SK-N-SH (cell line): ENCODE results near the gene CCDC81. TPM values are rescaled to one million over a fixed set of nuclear protein-coding genes. Genes with fewer than 3 reads are reported as not detected.

Source experiments
- CTCF ChIA-PET: fragments of 300-600, 350-600 bp; formaldehyde crosslinking; extraction: SDS; loops from one replicate; lab custom pipeline; 2021; lab: Yijun Ruan, JAX
- POLR2A ChIA-PET: fragments of 350-600 bp; sonication (Branson Sonifier 250); formaldehyde crosslinking; extraction: SDS; loops from one replicate; lab custom pipeline; 2020; ENCODE audit warnings: antibody characterized with exemption, inconsistent platforms; lab: Yijun Ruan, JAX
- DNase-seq: peaks from one replicate; pipeline ENCODE4 v3.0.0; 2012
- H2AFZ ChIP-seq: fragments of 200-600 bp; sonication (generic); 2 replicates; pipeline ENCODE4 v1.8.1; 2016; ENCODE audit warnings: antibody characterized with exemption, mild to moderate bottlenecking, low read depth
- H3F3A ChIP-seq: fragments of 200-600 bp; sonication (generic); replicated peaks from 2 replicates; pipeline ENCODE3; 2016; ENCODE audit warnings: antibody characterized with exemption, mild to moderate bottlenecking; ENCODE audit not compliant: insufficient read depth
- H3K27ac ChIP-seq, 2 experiments: fragments of 200-500 bp in 1 of 2; fragments of 200-600 bp in 1 of 2; sonication (Bioruptor generic) in 1 of 2; sonication (generic), shearing (Covaris generic) in 1 of 2; 2 replicates each; pipeline versions ENCODE4 v1.5.1 to v1.6.1; 2014 to 2016; ENCODE audit warnings: low read depth in 2 of 2, inconsistent platforms in 1 of 2, low read length in 1 of 2, mild to moderate bottlenecking in 1 of 2, mixed read lengths in 1 of 2
- H3K27me3 ChIP-seq: fragments of 200-600 bp; sonication (generic), shearing (Covaris generic); 2 replicates; pipeline ENCODE4 v1.6.1; 2016; ENCODE audit warnings: mixed run types; ENCODE audit not compliant: insufficient read depth
- H3K36me3 ChIP-seq, 2 experiments: fragments of 200-500 bp in 1 of 2; fragments of 200-600 bp in 1 of 2; sonication (Bioruptor generic) in 1 of 2; sonication (generic) in 1 of 2; replicated peaks in 1 of 2; 2 replicates each; pipeline versions ENCODE3 to v1.5.1; 2014 to 2016; ENCODE audit warnings: low read length in 1 of 2, mild to moderate bottlenecking in 1 of 2; ENCODE audit not compliant: insufficient read depth in 2 of 2, control insufficient read depth in 1 of 2
- H3K4me1 ChIP-seq, 2 experiments: fragments of 200-500 bp in 1 of 2; fragments of 200-600 bp in 1 of 2; sonication (Bioruptor generic) in 1 of 2; sonication (generic), shearing (Covaris generic) in 1 of 2; 2 replicates each; pipeline versions ENCODE4 v1.5.1 to v1.6.1; 2014 to 2016; ENCODE audit warnings: low read depth in 1 of 2, low read length in 1 of 2, mixed run types in 1 of 2; ENCODE audit not compliant: insufficient read depth in 2 of 2, control insufficient read depth in 1 of 2
- H3K4me2 ChIP-seq: fragments of 200-600 bp; sonication (generic), shearing (Covaris generic); 2 replicates; pipeline ENCODE4 v1.6.1; 2017; ENCODE audit warnings: mixed run types
- H3K4me3 ChIP-seq, 2 experiments: fragments of 200-500 bp in 1 of 2; fragments of 200-600 bp in 1 of 2; sonication (Bioruptor generic) in 1 of 2; sonication (generic), shearing (Covaris generic) in 1 of 2; 2 replicates each; pipeline versions ENCODE4 v1.5.1 to v1.8.1; 2014 to 2016; ENCODE audit warnings: low read depth in 2 of 2, inconsistent platforms in 1 of 2, low read length in 1 of 2, mild to moderate bottlenecking in 1 of 2, mixed read lengths in 1 of 2, moderate library complexity in 1 of 2
- H3K79me2 ChIP-seq: fragments of 200-600 bp; sonication (generic); 2 replicates; pipeline ENCODE4 v1.8.1; 2017; ENCODE audit warnings: mild to moderate bottlenecking; ENCODE audit not compliant: insufficient read depth
- H3K9ac ChIP-seq: fragments of 200-600 bp; sonication (generic); 2 replicates; pipeline ENCODE4 v1.6.1; 2017; ENCODE audit warnings: mixed run types
- H3K9me2 ChIP-seq: fragments of 200-600 bp; sonication (generic); 2 replicates; pipeline ENCODE4 v1.6.1; 2017; ENCODE audit warnings: mixed run types
- H3K9me3 ChIP-seq: fragments of 200-600 bp; sonication (generic); 2 replicates; pipeline ENCODE4 v1.6.1; 2017; ENCODE audit warnings: mixed run types, mild to moderate bottlenecking, moderate library complexity
- H4K20me1 ChIP-seq: fragments of 200-600 bp; sonication (generic); 2 replicates; pipeline ENCODE4 v1.6.1; 2017; ENCODE audit warnings: mild to moderate bottlenecking, mixed run types; ENCODE audit not compliant: insufficient read depth
- CTCF ChIP-seq: fragments of 200-600 bp; sonication (generic); IDR thresholded peaks from 2 replicates; pipeline ENCODE4 v1.6.1; 2017; ENCODE audit warnings: antibody characterized with exemption, mild to moderate bottlenecking, moderate library complexity
- IRF3 ChIP-seq: fragments of 150-350 bp; IDR thresholded peaks from 2 replicates; pipeline ENCODE4 v1.6.1; 2016; ENCODE audit warnings: mild to moderate bottlenecking, low read depth, low read length
- NRF1 ChIP-seq: IDR thresholded peaks from 2 replicates; pipeline ENCODE4 v1.6.1; 2012; ENCODE audit warnings: low read depth, mild to moderate bottlenecking, low read length
- POLR2AphosphoS5 ChIP-seq: IDR thresholded peaks from 2 replicates; pipeline ENCODE4 v1.6.1; 2012; ENCODE audit warnings: low read depth, low read length
- RAD21 ChIP-seq: IDR thresholded peaks from 2 replicates; pipeline ENCODE4 v1.6.1; 2012; ENCODE audit warnings: mild to moderate bottlenecking, low read length
- REST ChIP-seq: IDR thresholded peaks from 2 replicates; pipeline ENCODE4 v1.6.1; 2012; ENCODE audit warnings: mild to moderate bottlenecking, low read depth, low read length, moderate library complexity
- SMC3 ChIP-seq: IDR thresholded peaks from 2 replicates; pipeline ENCODE4 v1.6.1; 2012; ENCODE audit warnings: low read depth, low read length, improper control_type of control experiment
- TEAD4 ChIP-seq: IDR thresholded peaks from 2 replicates; pipeline ENCODE4 v1.4.0; 2012; ENCODE audit warnings: mild to moderate bottlenecking, borderline replicate concordance; ENCODE audit not compliant: insufficient read depth
- USF2 ChIP-seq: fragments of 150-350 bp; IDR thresholded peaks from 2 replicates; pipeline ENCODE4 v1.6.1; 2017; ENCODE audit warnings: antibody characterized with exemption, low read length, low read depth, borderline replicate concordance
- WGBS: methylation state at CpG from one replicate; pipeline ENCODE4 v1.1.6; 2017; ENCODE audit warnings: low lambda C conversion rate; 5-methylcytosine and 5-hydroxymethylcytosine counted together
- polyA plus RNA-seq, 3 experiments: library from polyadenylated mRNA; depleted of rRNA; stranded (reverse); fragments of >200 nt; gene quantifications; 2 replicates each; pipeline ENCODE4 v1.2.3, GENCODE V29; 2012

The CCDC81 gene
- polyA plus RNA-seq, 1 of the 3 experiments (the other 2 are of a cell fraction), result 0.49 TPM

GRCh38 chr11:86418917-86419316 is 44.2 kb downstream of the CCDC81 start:
- Histone ChIP-seq H3K4me2 (no peak overlapping the region), H3F3A (no peaks in the 10 kb centered on the region), H3K27me3 (no peaks in the 10 kb centered on the region), H3K9me3 (no peaks in the 10 kb centered on the region), H3K9ac (no peak overlapping the region), H3K79me2 (no peaks in the 10 kb centered on the region), H3K27ac (no peak overlapping the region), H3K4me1 (no peaks in the 10 kb centered on the region), H3K9me2 (no peaks in the 10 kb centered on the region), H2AFZ (no peak overlapping the region; the same call in 1 of the 2 replicates), H4K20me1 (no peaks in the 10 kb centered on the region), H3K36me3 (no peaks in the 10 kb centered on the region), H3K4me3 (no peak overlapping the region)
- TF ChIP-seq NRF1, result no peak
- no peak for TF ChIP-seq IRF3
- TF ChIP-seq REST, result no peak
- peak; percentile 46 for TF ChIP-seq CTCF
- peak; percentile 33; the same call in 1 of the 2 replicates for TF ChIP-seq SMC3
- peak; percentile 50 for TF ChIP-seq RAD21
- no peak for TF ChIP-seq POLR2AphosphoS5
- TF ChIP-seq USF2, result no peak
- TF ChIP-seq TEAD4, result no peak
- WGBS, result 48% methylated on average over 2 of the region's 2 CpGs
- no peak for DNase-seq
- CTCF ChIA-PET, result interaction anchor here (1.9 kb wide), 1 partner anchor 564 kb away, joined by 4 read pairs; the partner anchor contains the start of gene CCDC83
- POLR2A ChIA-PET, result no interaction called here
